Measurements from ENCODE around the gene FAM50B. TPM values are rescaled to one million over a fixed set of nuclear protein-coding genes. Genes with fewer than 3 reads are reported as not detected.

Gene FAM50B
- 2.6 TPM for polyA plus RNA-seq (2013, experiment 1 of 2)
- 2.1 TPM for polyA plus RNA-seq (2013, experiment 2 of 2)

- Histone ChIP-seq H3K14ac (ENCODE audit: low read length) (peak within 1 kb of the TSS; percentile 83), H3K27ac (replicated peaks; ENCODE audit: low read length) (no peak within 1 kb of the TSS), H3K4me2 (ENCODE audit: insufficient read depth, low read length, poor library complexity, severe bottlenecking) (peak within 1 kb of the TSS; percentile 62), H2BK120ac (ENCODE audit: low read depth, low read length) (peak within 1 kb of the TSS; percentile 6), H3K18ac (ENCODE audit: low read length) (peak within 1 kb of the TSS; percentile 90), H3K4me3 (ENCODE audit: low read length in 2 of 2) (peak within 1 kb of the TSS in 1 of 2 donors; percentile 87), H2BK5ac (ENCODE audit: low read length) (no peak within 1 kb of the TSS), H3K4me1 (ENCODE audit: control insufficient read depth in 2 of 2, insufficient read depth in 1 of 2, low read depth in 1 of 2, low read length in 2 of 2) (peaks cover 0 to 2% of the 10 kb centered on the region in 2 donors), H3K27me3 (ENCODE audit: control insufficient read depth in 3 of 3, insufficient read depth in 3 of 3, low read depth in 1 of 3, low read length in 3 of 3) (no peaks in the 10 kb centered on the region), H3K36me3 (replicated peaks in 1 of 2; ENCODE audit: control insufficient read depth in 2 of 2, insufficient read depth in 2 of 2, low read length in 2 of 2) (no peaks in the 10 kb centered on the region), H2BK12ac (ENCODE audit: low read length) (no peak within 1 kb of the TSS), H3K9me3 (replicated peaks in 1 of 2; ENCODE audit: control insufficient read depth in 2 of 2, insufficient read depth in 1 of 2, low read depth in 1 of 2, low read length in 2 of 2) (peaks cover 5 to 10% of the 10 kb centered on the region in 2 donors), H4K91ac (ENCODE audit: low read depth, low read length, poor library complexity) (peak within 1 kb of the TSS; percentile 77), H3K4ac (ENCODE audit: low read length) (peak within 1 kb of the TSS; percentile 90), H2AK5ac (ENCODE audit: low read depth, low read length) (peak within 1 kb of the TSS; percentile 69), H3K79me1 (ENCODE audit: low read depth, low read length) (peaks cover 1% of the 10 kb centered on the region), H4K8ac (ENCODE audit: low read depth, low read length) (peak within 1 kb of the TSS; percentile 89), H2BK15ac (ENCODE audit: low read length) (peak within 1 kb of the TSS; percentile 28), H3K9ac (ENCODE audit: low read depth, low read length, poor library complexity) (peak within 1 kb of the TSS; percentile 88), H3K23ac (ENCODE audit: low read depth, low read length, poor library complexity) (peak within 1 kb of the TSS; percentile 73), H2AFZ (ENCODE audit: low read length) (peak within 1 kb of the TSS; percentile 20)
- WGBS, 2 donors (ENCODE audit: extremely low coverage in 2 of 2, insufficient read length in 2 of 2, insufficient replicate concordance in 1 of 2) = no CpG with 5 or more reads among the region's 49 CpGs
- DNase-seq (ENCODE audit: low spot score) = peak; percentile 82
Measured at GRCh38 chr6:3848925-3849605, at the start of gene FAM50B. Gene FAM50B (plus strand): TSS chr6:3849373. CDS start chr6:3849812, 439 bp downstream.

- no peak overlapping the region for H3K4ac ChIP-seq (ENCODE audit: low read length)
- H3K27ac ChIP-seq (replicated peaks; ENCODE audit: low read length) = no peak overlapping the region
- H3K4me1 ChIP-seq (ENCODE audit: control insufficient read depth in 2 of 2, insufficient read depth in 1 of 2, low read depth in 1 of 2, low read length in 2 of 2) = peaks cover 19 to 48% of the 10 kb centered on the region in 2 donors
- H3K9ac ChIP-seq (ENCODE audit: low read depth, low read length, poor library complexity) = no peak overlapping the region
- H3K14ac ChIP-seq (ENCODE audit: low read length) = no peak overlapping the region
- peaks cover 0 to 1% (median 0%) of the 10 kb centered on the region in 3 experiments for H3K27me3 ChIP-seq (ENCODE audit: control insufficient read depth in 3 of 3, insufficient read depth in 3 of 3, low read depth in 1 of 3, low read length in 3 of 3)
- no peak overlapping the region for H4K91ac ChIP-seq (ENCODE audit: low read depth, low read length, poor library complexity)
- WGBS, 2 donors (ENCODE audit: extremely low coverage in 2 of 2, insufficient read length in 2 of 2, insufficient replicate concordance in 1 of 2) = no CpG with 5 or more reads among the region's 6 CpGs
- no peaks in the 10 kb centered on the region for H3K79me1 ChIP-seq (ENCODE audit: low read depth, low read length)
- DNase-seq (ENCODE audit: low spot score) = no peak
- no peak overlapping the region for H2BK5ac ChIP-seq (ENCODE audit: low read length)
- no peak overlapping the region for H2BK12ac ChIP-seq (ENCODE audit: low read length)
- H3K4me2 ChIP-seq (ENCODE audit: insufficient read depth, low read length, poor library complexity, severe bottlenecking) = no peak overlapping the region
- no peak overlapping the region for H2BK120ac ChIP-seq (ENCODE audit: low read depth, low read length)
- no peak overlapping the region for H2AFZ ChIP-seq (ENCODE audit: low read length)
- H3K18ac ChIP-seq (ENCODE audit: low read length) = no peak overlapping the region
- no peaks in the 10 kb centered on the region for H3K36me3 ChIP-seq (replicated peaks in 1 of 2; ENCODE audit: control insufficient read depth in 2 of 2, insufficient read depth in 2 of 2, low read length in 2 of 2)
- H3K4me3 ChIP-seq (ENCODE audit: low read length in 2 of 2) = no peak overlapping the region
- peak overlapping the region; percentile 72 for H2AK5ac ChIP-seq (ENCODE audit: low read depth, low read length)
- no peak overlapping the region for H2BK15ac ChIP-seq (ENCODE audit: low read length)
- H4K8ac ChIP-seq (ENCODE audit: low read depth, low read length) = no peak overlapping the region
- H3K9me3 ChIP-seq (replicated peaks in 1 of 2; ENCODE audit: control insufficient read depth in 2 of 2, insufficient read depth in 1 of 2, low read depth in 1 of 2, low read length in 2 of 2) = no peaks in the 10 kb centered on the region
- H3K23ac ChIP-seq (ENCODE audit: low read depth, low read length, poor library complexity) = no peak overlapping the region
Measured at GRCh38 chr6:3799719-3800118, 49.5 kb upstream of the FAM50B start.

DNA sequence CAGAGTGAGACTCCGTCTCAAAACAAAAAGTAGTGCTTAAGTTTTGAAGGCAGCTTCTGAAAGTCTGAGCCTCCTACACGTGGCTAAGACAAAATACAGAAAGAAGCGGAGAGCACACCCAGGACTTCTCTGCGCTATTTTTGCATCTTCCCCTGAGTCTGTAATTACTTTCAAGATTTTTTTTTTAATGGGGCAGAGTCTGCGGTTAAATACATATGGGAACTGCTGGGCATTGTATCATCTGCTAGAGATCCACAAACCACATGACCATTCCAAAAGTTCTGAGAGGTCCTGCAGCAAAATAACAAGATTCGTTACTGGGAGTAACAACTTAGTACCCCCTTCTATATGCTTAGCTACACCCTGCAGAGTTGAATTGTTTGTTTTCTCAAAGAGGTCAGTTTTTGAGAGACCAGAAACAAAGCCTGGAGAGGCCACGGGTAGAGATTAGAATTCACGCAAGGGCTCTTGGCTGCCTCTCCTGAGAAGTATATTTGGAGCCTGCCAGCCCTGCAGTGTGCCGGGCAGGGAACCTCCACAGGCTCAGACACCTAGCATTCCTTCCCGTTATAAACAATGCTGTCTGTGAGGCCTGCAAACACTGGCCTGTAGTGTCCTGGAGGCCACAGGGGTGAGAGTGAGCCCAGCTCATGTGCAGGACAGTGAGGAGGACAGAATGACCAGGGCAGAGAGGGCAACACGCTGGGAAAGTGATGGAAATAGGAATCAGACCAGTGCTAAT, 48.2 kb upstream of the FAM50B start:
- no peaks in the 10 kb centered on the region for H3K36me3 ChIP-seq (replicated peaks in 1 of 2; ENCODE audit: control insufficient read depth in 2 of 2, insufficient read depth in 2 of 2, low read length in 2 of 2)
- no peak overlapping the region for H3K9ac ChIP-seq (ENCODE audit: low read depth, low read length, poor library complexity)
- H2AFZ ChIP-seq (ENCODE audit: low read length) = peak overlapping the region; percentile 81
- no peak overlapping the region for H3K4me3 ChIP-seq (ENCODE audit: low read length in 2 of 2)
- peak overlapping the region; percentile 19 for H3K4me2 ChIP-seq (ENCODE audit: insufficient read depth, low read length, poor library complexity, severe bottlenecking)
- H2BK12ac ChIP-seq (ENCODE audit: low read length) = no peak overlapping the region
- H3K23ac ChIP-seq (ENCODE audit: low read depth, low read length, poor library complexity) = no peak overlapping the region
- no peak overlapping the region for H3K18ac ChIP-seq (ENCODE audit: low read length)
- H2BK120ac ChIP-seq (ENCODE audit: low read depth, low read length) = no peak overlapping the region
- no peak overlapping the region for H2AK5ac ChIP-seq (ENCODE audit: low read depth, low read length)
- H3K79me1 ChIP-seq (ENCODE audit: low read depth, low read length) = no peaks in the 10 kb centered on the region
- DNase-seq (ENCODE audit: low spot score) = no peak
- H3K27me3 ChIP-seq (ENCODE audit: control insufficient read depth in 3 of 3, insufficient read depth in 3 of 3, low read depth in 1 of 3, low read length in 3 of 3) = peaks cover 0 to 1% (median 0%) of the 10 kb centered on the region in 3 experiments
- no CpG with 5 or more reads among the region's 11 CpGs for WGBS, 2 donors (ENCODE audit: extremely low coverage in 2 of 2, insufficient read length in 2 of 2, insufficient replicate concordance in 1 of 2)
- peak overlapping the region; percentile 64 for H3K27ac ChIP-seq (replicated peaks; ENCODE audit: low read length)
- no peak overlapping the region for H2BK5ac ChIP-seq (ENCODE audit: low read length)
- H2BK15ac ChIP-seq (ENCODE audit: low read length) = no peak overlapping the region
- no peak overlapping the region for H4K91ac ChIP-seq (ENCODE audit: low read depth, low read length, poor library complexity)
- peaks cover 19 to 40% of the 10 kb centered on the region in 2 donors for H3K4me1 ChIP-seq (ENCODE audit: control insufficient read depth in 2 of 2, insufficient read depth in 1 of 2, low read depth in 1 of 2, low read length in 2 of 2)
- H3K14ac ChIP-seq (ENCODE audit: low read length) = no peak overlapping the region
- no peak overlapping the region for H4K8ac ChIP-seq (ENCODE audit: low read depth, low read length)
- H3K9me3 ChIP-seq (replicated peaks in 1 of 2; ENCODE audit: control insufficient read depth in 2 of 2, insufficient read depth in 1 of 2, low read depth in 1 of 2, low read length in 2 of 2) = no peaks in the 10 kb centered on the region
- H3K4ac ChIP-seq (ENCODE audit: low read length) = no peak overlapping the region

- Histone ChIP-seq H2BK15ac (ENCODE audit: low read length) (no peak overlapping the region), H3K18ac (ENCODE audit: low read length) (no peak overlapping the region), H4K91ac (ENCODE audit: low read depth, low read length, poor library complexity) (no peak overlapping the region), H2BK12ac (ENCODE audit: low read length) (no peak overlapping the region), H3K9ac (ENCODE audit: low read depth, low read length, poor library complexity) (no peak overlapping the region), H3K14ac (ENCODE audit: low read length) (no peak overlapping the region), H4K8ac (ENCODE audit: low read depth, low read length) (no peak overlapping the region), H3K4me2 (ENCODE audit: insufficient read depth, low read length, poor library complexity, severe bottlenecking) (no peak overlapping the region), H2AK5ac (ENCODE audit: low read depth, low read length) (no peak overlapping the region), H3K4me1 (ENCODE audit: control insufficient read depth in 2 of 2, insufficient read depth in 1 of 2, low read depth in 1 of 2, low read length in 2 of 2) (peaks cover 15 to 36% of the 10 kb centered on the region in 2 donors), H2AFZ (ENCODE audit: low read length) (peak overlapping the region; percentile 81), H3K4ac (ENCODE audit: low read length) (no peak overlapping the region), H3K4me3 (ENCODE audit: low read length in 2 of 2) (no peak overlapping the region), H3K23ac (ENCODE audit: low read depth, low read length, poor library complexity) (no peak overlapping the region), H3K27me3 (ENCODE audit: control insufficient read depth in 3 of 3, insufficient read depth in 3 of 3, low read depth in 1 of 3, low read length in 3 of 3) (peaks cover 0 to 1% (median 0%) of the 10 kb centered on the region in 3 experiments), H2BK120ac (ENCODE audit: low read depth, low read length) (no peak overlapping the region), H3K9me3 (replicated peaks in 1 of 2; ENCODE audit: control insufficient read depth in 2 of 2, insufficient read depth in 1 of 2, low read depth in 1 of 2, low read length in 2 of 2) (no peaks in the 10 kb centered on the region), H3K79me1 (ENCODE audit: low read depth, low read length) (no peaks in the 10 kb centered on the region), H3K36me3 (replicated peaks in 1 of 2; ENCODE audit: control insufficient read depth in 2 of 2, insufficient read depth in 2 of 2, low read length in 2 of 2) (no peaks in the 10 kb centered on the region), H2BK5ac (ENCODE audit: low read length) (no peak overlapping the region), H3K27ac (replicated peaks; ENCODE audit: low read length) (no peak overlapping the region)
- DNase-seq (ENCODE audit: low spot score) = no peak
- WGBS, 2 donors (ENCODE audit: extremely low coverage in 2 of 2, insufficient read length in 2 of 2, insufficient replicate concordance in 1 of 2) = no CpG with 5 or more reads among the region's 5 CpGs
Measured at GRCh38 chr6:3801960-3802359, 47.2 kb upstream of the FAM50B start.
